HG02642 (cell line): ENCODE data around the gene VCL.
A peak's percentile ranks its signal among the peaks of the same experiment; 100 is the strongest.
"Not testable (repeated sequence)": the region's sequence is repeated elsewhere in the genome, so short reads cannot be mapped to it uniquely, and the experiment has no call there.

ENCODE experiments used
- ATAC-seq: cut with Tn5 transposase; IDR thresholded peaks from one replicate; pipeline ENCODE4 v1.9.1; 2021; ENCODE audit warnings: mild to moderate bottlenecking; ENCODE audit not compliant: unreplicated experiment, poor library complexity

VCL gene

GRCh38 chr10:74097776-74098175 is 99.9 kb downstream of the VCL start:
- no peak for ATAC-seq

GRCh38 chr10:74099420-74099819 is 101.5 kb downstream of the VCL start:
- no peak for ATAC-seq

- no peak for ATAC-seq
Measured at GRCh38 chr10:74099836-74100235, 101.9 kb downstream of the VCL start.

- no peak for ATAC-seq
Measured at GRCh38 chr10:74103560-74104258, 105.8 kb downstream of the VCL start.

GRCh38 chr10:74104480-74104879 is 106.6 kb downstream of the VCL start:
- ATAC-seq, result no peak

- ATAC-seq, result no peak
Measured at GRCh38 chr10:74104996-74105395, 107.1 kb downstream of the VCL start.

GRCh38 chr10:74107391-74107790 is 109.5 kb downstream of the VCL start:
- no peak for ATAC-seq

GRCh38 chr10:74109452-74109851 is 111.5 kb downstream of the VCL start:
- no peak for ATAC-seq

- ATAC-seq, result no peak
Measured at GRCh38 chr10:74110120-74110519, 112.2 kb downstream of the VCL start.

- ATAC-seq, result no peak
Measured at GRCh38 chr10:74111799-74112198, 113.9 kb downstream of the VCL start.

- ATAC-seq, result no peak
Measured at GRCh38 chr10:74113546-74113945, 115.6 kb downstream of the VCL start.

GRCh38 chr10:74114041-74114448 is 116.1 kb downstream of the VCL start:
- no peak for ATAC-seq

GRCh38 chr10:74117738-74118137 is 119.8 kb downstream of the VCL start:
- ATAC-seq, result peak; percentile 54

GRCh38 chr10:74118804-74119203 is 120.9 kb downstream of the VCL start:
- ATAC-seq, result no peak

GRCh38 chr10:74120911-74121310 is 123.0 kb downstream of the VCL start:
- no peak for ATAC-seq

GRCh38 chr10:74121368-74121767 is 123.5 kb downstream of the VCL start:
- no peak for ATAC-seq

GRCh38 chr10:74122060-74122459 is 124.1 kb downstream of the VCL start:
- ATAC-seq, result no peak

GRCh38 chr10:74123081-74123480 is 125.2 kb downstream of the VCL start:
- ATAC-seq, result no peak

- ATAC-seq, result no peak
Measured at GRCh38 chr10:74133923-74134820, 136.3 kb downstream of the VCL start.

GRCh38 chr10:74135452-74135851 is 137.5 kb downstream of the VCL start:
- ATAC-seq, result no peak

- no peak for ATAC-seq
Measured at GRCh38 chr10:74137992-74138391, 140.1 kb downstream of the VCL start.

- not testable (repeated sequence) for ATAC-seq
Measured at GRCh38 chr10:74138596-74138995, 140.7 kb downstream of the VCL start.
